KBM-7 (cell line): Measurements from ENCODE around the gene GALNTL6.

Experiments used
- DNase-seq: peaks from one replicate; pipeline ENCODE4 v3.0.0-alpha.2; 2015
- in situ Hi-C: fragments of 300-500 bp; cut with MboI; formaldehyde crosslinking; loops from 2 replicates; pipeline ENCODE4 v1.14.3; 2020; ENCODE audit warnings: low sequenced_read_pairs, low pct_unique_long_range_greater_than_20kb, mixed read lengths

GALNTL6 gene

GRCh38 chr4:172305698-172306097, 492.5 kb downstream of the GALNTL6 start:
- in situ Hi-C loops: no loop called here
- no peak for DNase-seq

- no peak for DNase-seq
- in situ Hi-C loops: no loop called here
Observed at GRCh38 chr4:172308078-172308477, 494.9 kb downstream of the GALNTL6 start.

GRCh38 chr4:172311682-172312081, 498.5 kb downstream of the GALNTL6 start:
- no peak for DNase-seq
- in situ Hi-C loops: no loop called here

- in situ Hi-C loops: no loop called here
Observed at GRCh38 chr4:172323288-172323687, 510.1 kb downstream of the GALNTL6 start.

GRCh38 chr4:172344308-172344938, 531.2 kb downstream of the GALNTL6 start:
- in situ Hi-C loops: no loop called here
- no peak for DNase-seq

More at GRCh38 chr4:172323288-172323687, 510.1 kb downstream of the GALNTL6 start:
- no peak for DNase-seq

- no peak for DNase-seq
- in situ Hi-C loops: no loop called here
Observed at GRCh38 chr4:172348426-172348825, 535.2 kb downstream of the GALNTL6 start.

- in situ Hi-C loops: no loop called here
- DNase-seq: no peak
Observed at GRCh38 chr4:172352356-172352755, 539.2 kb downstream of the GALNTL6 start.

GRCh38 chr4:172356016-172356415, 542.8 kb downstream of the GALNTL6 start:
- in situ Hi-C loops: no loop called here
- no peak for DNase-seq

- DNase-seq: no peak
- in situ Hi-C loops: no loop called here
Observed at GRCh38 chr4:172357006-172357540, 543.9 kb downstream of the GALNTL6 start.

- in situ Hi-C loops: no loop called here
- DNase-seq: no peak
Observed at GRCh38 chr4:172362569-172362968, 549.4 kb downstream of the GALNTL6 start.

GRCh38 chr4:172369471-172369959, 556.3 kb downstream of the GALNTL6 start:
- in situ Hi-C loops: no loop called here
- no peak for DNase-seq

- DNase-seq: no peak
- in situ Hi-C loops: no loop called here
Observed at GRCh38 chr4:172377486-172378140, 564.4 kb downstream of the GALNTL6 start.

- in situ Hi-C loops: no loop called here
- DNase-seq: no peak
Observed at GRCh38 chr4:172379834-172380233, 566.6 kb downstream of the GALNTL6 start.

GRCh38 chr4:172390331-172390730, 577.1 kb downstream of the GALNTL6 start:
- in situ Hi-C loops: no loop called here
- no peak for DNase-seq

- no peak for DNase-seq
- in situ Hi-C loops: no loop called here
Observed at GRCh38 chr4:172392741-172393140, 579.5 kb downstream of the GALNTL6 start.

GRCh38 chr4:172393220-172393619, 580.0 kb downstream of the GALNTL6 start:
- DNase-seq: no peak
- in situ Hi-C loops: no loop called here

GRCh38 chr4:172404676-172405075, 591.5 kb downstream of the GALNTL6 start:
- in situ Hi-C loops: no loop called here

GRCh38 chr4:172410363-172410762, 597.2 kb downstream of the GALNTL6 start:
- DNase-seq: no peak
- in situ Hi-C loops: no loop called here

More at GRCh38 chr4:172404676-172405075, 591.5 kb downstream of the GALNTL6 start:
- DNase-seq: no peak

GRCh38 chr4:172411149-172411548, 597.9 kb downstream of the GALNTL6 start:
- in situ Hi-C loops: no loop called here
- no peak for DNase-seq

- DNase-seq: no peak
- in situ Hi-C loops: no loop called here
Observed at GRCh38 chr4:172412851-172413580, 599.8 kb downstream of the GALNTL6 start.
